ENCODE measurements around the gene INTS1.

Gene INTS1

DNA sequence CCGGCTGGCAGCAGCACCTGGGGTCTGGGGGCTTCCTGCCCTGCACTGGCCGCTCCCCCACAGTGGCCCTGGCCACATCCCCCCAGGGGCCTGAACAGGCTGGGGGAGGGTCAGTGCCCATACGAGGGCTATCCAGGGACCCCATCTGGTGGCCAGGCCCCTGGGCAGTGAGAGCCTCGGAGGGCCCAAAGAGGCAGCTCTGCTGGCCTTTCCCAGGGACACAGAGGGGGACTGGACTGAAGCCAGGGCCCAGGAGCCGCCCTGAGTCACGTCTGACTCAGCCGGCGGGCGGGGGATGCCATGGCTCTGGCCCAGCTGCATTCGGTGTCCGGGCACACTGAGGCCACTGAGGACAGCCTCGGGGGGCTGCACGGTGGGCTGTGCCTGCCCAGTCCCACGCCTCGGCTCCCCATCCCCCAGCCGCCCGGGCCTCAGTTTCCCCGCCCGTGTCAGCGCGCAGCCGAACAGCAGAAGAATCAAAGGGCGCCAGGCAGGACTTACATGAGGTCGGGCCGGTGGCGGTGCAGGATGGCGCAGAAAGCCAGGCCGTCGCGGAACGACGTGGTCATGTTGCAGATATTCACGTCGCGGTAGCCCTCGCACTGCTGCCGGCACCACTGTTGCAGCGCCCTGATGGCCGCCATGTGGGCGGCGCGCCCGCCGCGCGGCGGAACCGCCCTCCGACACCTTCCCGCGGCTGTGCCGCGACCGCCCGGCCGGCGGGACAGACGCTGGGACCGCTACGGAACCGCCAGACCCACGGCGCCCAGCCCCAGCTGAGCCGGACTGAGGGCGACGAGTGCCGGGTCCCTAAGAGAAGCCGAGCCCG lies 45.3 kb downstream of the INTS1 start, which contains the start of gene MICALL2:
MICALL2 (minus strand) TSS at position 788 of the 829 bp plus-strand sequence; CDS start at position 644, 144 bp downstream.
- Histone ChIP-seq H3K27me3 (replicated peaks) (no peaks in the 10 kb centered on the region), H3K27ac (peak within 1 kb of the TSS; percentile 88), H3K4me3 (ENCODE audit: low read depth, low read length) (peak within 1 kb of the TSS; percentile 90), H3K36me3 (replicated peaks) (no peaks in the 10 kb centered on the region)
- TF ChIP-seq, protein P1, sequence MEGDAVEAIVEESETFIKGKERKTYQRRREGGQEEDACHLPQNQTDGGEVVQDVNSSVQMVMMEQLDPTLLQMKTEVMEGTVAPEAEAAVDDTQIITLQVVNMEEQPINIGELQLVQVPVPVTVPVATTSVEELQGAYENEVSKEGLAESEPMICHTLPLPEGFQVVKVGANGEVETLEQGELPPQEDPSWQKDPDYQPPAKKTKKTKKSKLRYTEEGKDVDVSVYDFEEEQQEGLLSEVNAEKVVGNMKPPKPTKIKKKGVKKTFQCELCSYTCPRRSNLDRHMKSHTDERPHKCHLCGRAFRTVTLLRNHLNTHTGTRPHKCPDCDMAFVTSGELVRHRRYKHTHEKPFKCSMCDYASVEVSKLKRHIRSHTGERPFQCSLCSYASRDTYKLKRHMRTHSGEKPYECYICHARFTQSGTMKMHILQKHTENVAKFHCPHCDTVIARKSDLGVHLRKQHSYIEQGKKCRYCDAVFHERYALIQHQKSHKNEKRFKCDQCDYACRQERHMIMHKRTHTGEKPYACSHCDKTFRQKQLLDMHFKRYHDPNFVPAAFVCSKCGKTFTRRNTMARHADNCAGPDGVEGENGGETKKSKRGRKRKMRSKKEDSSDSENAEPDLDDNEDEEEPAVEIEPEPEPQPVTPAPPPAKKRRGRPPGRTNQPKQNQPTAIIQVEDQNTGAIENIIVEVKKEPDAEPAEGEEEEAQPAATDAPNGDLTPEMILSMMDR (IDR thresholded peaks at IDR 0.05; ENCODE audit: low read depth, low read length, missing control alignments): peak; percentile 5
- DNase-seq: peak; percentile 85
- in situ Hi-C loops (cut with HindIII; ENCODE audit: low pct_ligation_motif_present, low sequenced_read_pairs): no loop called here

DNA sequence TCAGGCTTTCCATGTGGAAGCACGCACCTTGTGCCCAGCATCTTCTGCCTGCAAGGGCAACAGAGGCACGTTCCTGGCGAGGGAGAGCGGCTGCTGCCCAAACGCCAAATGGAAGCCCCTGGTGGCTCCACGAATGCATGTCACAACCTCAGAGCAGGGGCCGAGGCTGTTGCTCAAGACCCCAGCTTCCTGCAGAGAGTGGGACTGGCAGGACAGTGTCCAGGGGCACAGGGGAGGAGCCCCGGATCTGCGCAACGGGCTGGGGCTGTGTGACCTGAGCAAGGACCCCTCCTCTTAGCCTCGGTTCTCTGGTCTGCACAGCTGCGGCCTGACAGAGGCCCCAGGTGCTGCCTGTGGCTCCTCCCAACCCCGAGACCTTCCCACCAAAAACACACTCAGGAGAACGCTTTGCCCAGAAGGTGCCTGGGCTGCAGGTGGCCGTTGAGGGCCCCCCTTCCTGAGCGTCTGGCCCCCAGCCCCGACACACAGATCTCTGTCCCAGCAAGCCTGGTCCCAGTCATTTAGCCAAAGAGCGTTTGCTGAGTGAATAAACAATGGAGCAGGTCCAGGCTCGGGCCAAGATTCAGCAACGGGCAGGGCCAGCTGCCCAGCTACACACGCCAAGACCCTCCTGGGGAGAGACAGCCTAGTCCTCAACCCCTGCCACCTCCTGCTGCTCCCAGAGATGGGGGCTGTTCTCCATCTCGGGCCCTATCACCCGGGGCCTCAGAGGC lies 46.1 kb downstream of the INTS1 start:
- no peaks in the 10 kb centered on the region for H3K36me3 ChIP-seq (replicated peaks)
- DNase-seq: no peak
- peak overlapping the region; percentile 90 for H3K4me3 ChIP-seq (ENCODE audit: low read depth, low read length)
- H3K27me3 ChIP-seq (replicated peaks): no peaks in the 10 kb centered on the region
- H3K27ac ChIP-seq: peak overlapping the region; percentile 88
- TF ChIP-seq, protein P1 (IDR thresholded peaks at IDR 0.05; ENCODE audit: low read depth, low read length, missing control alignments): no peak
- in situ Hi-C loops (cut with HindIII; ENCODE audit: low pct_ligation_motif_present, low sequenced_read_pairs): no loop called here

- in situ Hi-C loops (cut with HindIII; ENCODE audit: low pct_ligation_motif_present, low sequenced_read_pairs): no loop called here
- Histone ChIP-seq H3K27me3 (replicated peaks) (no peaks in the 10 kb centered on the region), H3K36me3 (replicated peaks) (no peaks in the 10 kb centered on the region), H3K27ac (no peak overlapping the region), H3K4me3 (ENCODE audit: low read depth, low read length) (peak overlapping the region; percentile 90)
- no peak for DNase-seq
- TF ChIP-seq, protein P1 (IDR thresholded peaks at IDR 0.05; ENCODE audit: low read depth, low read length, missing control alignments): no peak
Measured at GRCh38 chr7:1457059-1457948, 46.9 kb downstream of the INTS1 start.

- Histone ChIP-seq H3K36me3 (replicated peaks) (peaks cover 3% of the 10 kb centered on the region), H3K27ac (no peak overlapping the region), H3K4me3 (ENCODE audit: low read depth, low read length) (no peak overlapping the region), H3K27me3 (replicated peaks) (no peaks in the 10 kb centered on the region)
- TF ChIP-seq, protein P1 (IDR thresholded peaks at IDR 0.05; ENCODE audit: low read depth, low read length, missing control alignments): no peak
- in situ Hi-C loops (cut with HindIII; ENCODE audit: low pct_ligation_motif_present, low sequenced_read_pairs): no loop called here
- DNase-seq: no peak
Measured at GRCh38 chr7:1455955-1456354, 48.2 kb downstream of the INTS1 start.

DNA sequence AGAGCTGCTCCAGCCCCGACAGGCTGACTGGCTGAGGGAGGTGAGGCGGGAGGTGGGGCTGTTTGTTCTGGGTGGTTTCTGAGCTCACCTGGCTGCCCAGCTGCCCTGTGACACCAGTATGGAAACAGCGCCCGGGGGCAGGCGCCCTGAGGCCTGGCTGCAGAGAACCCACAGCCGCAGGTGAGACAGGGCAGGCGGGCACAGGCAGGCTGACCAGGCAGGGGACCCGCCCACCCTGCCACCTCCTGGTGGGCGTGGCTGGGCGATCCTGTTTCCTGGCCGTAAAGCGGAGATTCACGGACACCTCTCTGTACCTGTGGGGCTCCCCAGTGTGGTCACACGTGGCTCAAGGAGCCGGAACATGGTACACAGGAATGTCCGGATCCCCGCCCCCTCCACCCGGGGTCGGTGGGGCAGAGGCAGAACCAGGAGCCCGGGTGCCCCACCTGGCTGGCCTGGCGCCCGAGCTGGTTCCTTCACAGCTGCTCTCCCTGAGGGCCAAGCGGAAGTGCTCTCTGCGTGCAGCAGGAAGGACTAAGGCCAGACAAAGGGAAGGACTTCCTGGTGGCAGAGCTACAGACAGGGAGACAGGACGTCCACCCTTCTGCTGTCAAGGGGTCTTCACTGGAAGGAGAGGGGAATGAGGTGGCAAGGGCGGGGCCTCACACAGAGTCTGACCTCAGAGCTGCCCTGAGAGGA lies 48.8 kb downstream of the INTS1 start:
- TF ChIP-seq, protein P1 (IDR thresholded peaks at IDR 0.05; ENCODE audit: low read depth, low read length, missing control alignments): no peak
- no peak for DNase-seq
- H3K27ac ChIP-seq: no peak overlapping the region
- no peaks in the 10 kb centered on the region for H3K27me3 ChIP-seq (replicated peaks)
- H3K4me3 ChIP-seq (ENCODE audit: low read depth, low read length): no peak overlapping the region
- peaks cover 3% of the 10 kb centered on the region for H3K36me3 ChIP-seq (replicated peaks)
- in situ Hi-C loops (cut with HindIII; ENCODE audit: low pct_ligation_motif_present, low sequenced_read_pairs): no loop called here
